ENCODE results near the gene PAX5. TPM values are rescaled to one million over a fixed set of nuclear protein-coding genes. Genes with fewer than 3 reads are reported as not detected.
A peak's percentile ranks its signal among the peaks of the same experiment; 100 is the strongest.

PAX5 gene
- total and polyA plus RNA-seq, 4 experiments from 2014 or later: 0.32 TPM; not detected in 3

- ChIA-PET POLR2A (ENCODE audit: partially characterized antibody) (no interaction called here), CTCF (ENCODE audit: partially characterized antibody) (interaction anchor here (0.5 to 1.0 kb wide), 2 partner anchors 11 to 652 kb away, joined by 3 read pairs; no protein-coding TSS in a partner anchor)
- H3K27ac ChIP-seq (ENCODE audit: low read depth, low read length): no peak overlapping the region
- intact Hi-C loops (cut with micrococcal nuclease): no loop called here
- Mint-ChIP-seq H3K27me3 (peaks cover 5 to 8% of the 10 kb centered on the region in 2 donors), H3K4me3 (no peak overlapping the region), H3K36me3 (no peaks in the 10 kb centered on the region), H3K4me1 (no peaks in the 10 kb centered on the region), H3K9me3 (no peaks in the 10 kb centered on the region), H3K27ac (no peak overlapping the region)
- no peaks in the 10 kb centered on the region for H3K9me3 ChIP-seq (ENCODE audit: control insufficient read depth in 1 of 2, low read length in 2 of 2)
- H3K36me3 ChIP-seq (ENCODE audit: insufficient read depth, low read length): no peaks in the 10 kb centered on the region
- H3K4me1 ChIP-seq (ENCODE audit: insufficient read depth, low read length): no peaks in the 10 kb centered on the region
- no peak overlapping the region for H3K4me3 ChIP-seq (ENCODE audit: low read length in 2 of 2)
- no peak for DNase-seq
- H3K27me3 ChIP-seq (ENCODE audit: insufficient read depth, low read length): no peaks in the 10 kb centered on the region
Observed at GRCh38 chr9:36940881-36941280, 93.2 kb downstream of the PAX5 start.

- POLR2A ChIA-PET (ENCODE audit: partially characterized antibody): no interaction called here
- H3K4me1 ChIP-seq (ENCODE audit: insufficient read depth, low read length): no peaks in the 10 kb centered on the region
- H3K4me1 Mint-ChIP-seq: no peaks in the 10 kb centered on the region
Observed at GRCh38 chr9:36940500-36940853, 93.6 kb downstream of the PAX5 start.

GRCh38 chr9:36939655-36940499, 94.2 kb downstream of the PAX5 start:
- ChIA-PET CTCF (ENCODE audit: partially characterized antibody) (no interaction called here), POLR2A (ENCODE audit: partially characterized antibody) (no interaction called here)
- H3K4me3 ChIP-seq (ENCODE audit: low read length in 2 of 2): no peak overlapping the region
- H3K27ac ChIP-seq (ENCODE audit: low read depth, low read length): no peak overlapping the region
- H3K4me3 Mint-ChIP-seq: no peak overlapping the region
- peaks cover 8 to 9% of the 10 kb centered on the region in 2 donors for H3K27me3 Mint-ChIP-seq
- no peaks in the 10 kb centered on the region for H3K27me3 ChIP-seq (ENCODE audit: insufficient read depth, low read length)
- intact Hi-C loops (cut with micrococcal nuclease): no loop called here
- H3K27ac Mint-ChIP-seq: peak overlapping the region in 1 of 7 donors; percentile 19
- DNase-seq: no peak
- H3K9me3 Mint-ChIP-seq: no peaks in the 10 kb centered on the region
- no peaks in the 10 kb centered on the region for H3K36me3 ChIP-seq (ENCODE audit: insufficient read depth, low read length)
- H3K36me3 Mint-ChIP-seq: no peaks in the 10 kb centered on the region
- no peaks in the 10 kb centered on the region for H3K4me1 Mint-ChIP-seq
- no peaks in the 10 kb centered on the region for H3K4me1 ChIP-seq (ENCODE audit: insufficient read depth, low read length)
- H3K9me3 ChIP-seq (ENCODE audit: control insufficient read depth in 1 of 2, low read length in 2 of 2): no peaks in the 10 kb centered on the region

More at GRCh38 chr9:36940500-36940853, 93.6 kb downstream of the PAX5 start:
- Mint-ChIP-seq H3K27ac (no peak overlapping the region), H3K27me3 (peaks cover 5 to 8% of the 10 kb centered on the region in 2 donors), H3K4me3 (no peak overlapping the region), H3K9me3 (no peaks in the 10 kb centered on the region), H3K36me3 (no peaks in the 10 kb centered on the region)
- Histone ChIP-seq H3K4me3 (ENCODE audit: low read length in 2 of 2) (no peak overlapping the region), H3K9me3 (ENCODE audit: control insufficient read depth in 1 of 2, low read length in 2 of 2) (no peaks in the 10 kb centered on the region), H3K36me3 (ENCODE audit: insufficient read depth, low read length) (no peaks in the 10 kb centered on the region), H3K27ac (ENCODE audit: low read depth, low read length) (no peak overlapping the region), H3K27me3 (ENCODE audit: insufficient read depth, low read length) (no peaks in the 10 kb centered on the region)
- CTCF ChIA-PET (ENCODE audit: partially characterized antibody): interaction anchor here (1.0 kb wide), 1 partner anchor 10 kb away, joined by 3 read pairs; no protein-coding TSS in a partner anchor
- intact Hi-C loops (cut with micrococcal nuclease): no loop called here
- DNase-seq: no peak

GRCh38 chr9:36939214-36939613, 94.9 kb downstream of the PAX5 start:
- Histone ChIP-seq H3K4me3 (ENCODE audit: low read length in 2 of 2) (no peak overlapping the region), H3K4me1 (ENCODE audit: insufficient read depth, low read length) (no peaks in the 10 kb centered on the region), H3K27me3 (ENCODE audit: insufficient read depth, low read length) (no peaks in the 10 kb centered on the region), H3K27ac (ENCODE audit: low read depth, low read length) (no peak overlapping the region), H3K9me3 (ENCODE audit: control insufficient read depth in 1 of 2, low read length in 2 of 2) (no peaks in the 10 kb centered on the region), H3K36me3 (ENCODE audit: insufficient read depth, low read length) (no peaks in the 10 kb centered on the region)
- CTCF ChIA-PET (ENCODE audit: partially characterized antibody): no interaction called here
- intact Hi-C loops (cut with micrococcal nuclease): no loop called here
- no peak for DNase-seq
- Mint-ChIP-seq H3K4me1 (no peaks in the 10 kb centered on the region), H3K27me3 (peaks cover 8 to 9% of the 10 kb centered on the region in 2 donors), H3K9me3 (no peaks in the 10 kb centered on the region), H3K4me3 (no peak overlapping the region), H3K27ac (no peak overlapping the region), H3K36me3 (no peaks in the 10 kb centered on the region)
- POLR2A ChIA-PET (ENCODE audit: partially characterized antibody): no interaction called here

GRCh38 chr9:36938617-36939016, 95.5 kb downstream of the PAX5 start:
- no peaks in the 10 kb centered on the region for H3K9me3 Mint-ChIP-seq
- ChIA-PET CTCF (ENCODE audit: partially characterized antibody) (no interaction called here), POLR2A (ENCODE audit: partially characterized antibody) (no interaction called here)
- H3K27ac Mint-ChIP-seq: no peak overlapping the region
- DNase-seq: no peak
- Histone ChIP-seq H3K4me1 (ENCODE audit: insufficient read depth, low read length) (no peaks in the 10 kb centered on the region), H3K36me3 (ENCODE audit: insufficient read depth, low read length) (no peaks in the 10 kb centered on the region), H3K9me3 (ENCODE audit: control insufficient read depth in 1 of 2, low read length in 2 of 2) (no peaks in the 10 kb centered on the region), H3K27ac (ENCODE audit: low read depth, low read length) (no peak overlapping the region), H3K4me3 (ENCODE audit: low read length in 2 of 2) (no peak overlapping the region), H3K27me3 (ENCODE audit: insufficient read depth, low read length) (no peaks in the 10 kb centered on the region)
- H3K4me3 Mint-ChIP-seq: no peak overlapping the region
- intact Hi-C loops (cut with micrococcal nuclease): no loop called here
- H3K4me1 Mint-ChIP-seq: no peaks in the 10 kb centered on the region
- H3K36me3 Mint-ChIP-seq: no peaks in the 10 kb centered on the region
- H3K27me3 Mint-ChIP-seq: peaks cover 8 to 9% of the 10 kb centered on the region in 2 donors

- no peaks in the 10 kb centered on the region for H3K36me3 Mint-ChIP-seq
- H3K27me3 ChIP-seq (ENCODE audit: insufficient read depth, low read length): no peaks in the 10 kb centered on the region
- ChIA-PET CTCF (ENCODE audit: partially characterized antibody) (no interaction called here), POLR2A (ENCODE audit: partially characterized antibody) (no interaction called here)
- no peaks in the 10 kb centered on the region for H3K9me3 ChIP-seq (ENCODE audit: control insufficient read depth in 1 of 2, low read length in 2 of 2)
- no peaks in the 10 kb centered on the region for H3K36me3 ChIP-seq (ENCODE audit: insufficient read depth, low read length)
- no peak for DNase-seq
- H3K27ac ChIP-seq (ENCODE audit: low read depth, low read length): no peak overlapping the region
- no peaks in the 10 kb centered on the region for H3K4me1 ChIP-seq (ENCODE audit: insufficient read depth, low read length)
- H3K9me3 Mint-ChIP-seq: peaks cover 0 to 3% (median 0%) of the 10 kb centered on the region in 8 donors
- no peaks in the 10 kb centered on the region for H3K4me1 Mint-ChIP-seq
- H3K4me3 Mint-ChIP-seq: no peak overlapping the region
- H3K4me3 ChIP-seq (ENCODE audit: low read length in 2 of 2): no peak overlapping the region
- H3K27ac Mint-ChIP-seq: no peak overlapping the region
- intact Hi-C loops (cut with micrococcal nuclease): no loop called here
- peaks cover 8 to 9% of the 10 kb centered on the region in 2 donors for H3K27me3 Mint-ChIP-seq
Observed at GRCh38 chr9:36937951-36938350, 96.1 kb downstream of the PAX5 start.

- Histone ChIP-seq H3K4me3 (ENCODE audit: low read length in 2 of 2) (no peak overlapping the region), H3K27me3 (ENCODE audit: insufficient read depth, low read length) (no peaks in the 10 kb centered on the region), H3K4me1 (ENCODE audit: insufficient read depth, low read length) (no peaks in the 10 kb centered on the region), H3K9me3 (ENCODE audit: control insufficient read depth in 1 of 2, low read length in 2 of 2) (no peaks in the 10 kb centered on the region), H3K27ac (ENCODE audit: low read depth, low read length) (no peak overlapping the region), H3K36me3 (ENCODE audit: insufficient read depth, low read length) (no peaks in the 10 kb centered on the region)
- H3K9me3 Mint-ChIP-seq: peaks cover 0 to 3% (median under 1%) of the 10 kb centered on the region in 8 donors
- H3K4me3 Mint-ChIP-seq: no peak overlapping the region
- H3K27ac Mint-ChIP-seq: no peak overlapping the region
- intact Hi-C loops (cut with micrococcal nuclease): no loop called here
- POLR2A ChIA-PET (ENCODE audit: partially characterized antibody): no interaction called here
- no peaks in the 10 kb centered on the region for H3K4me1 Mint-ChIP-seq
- H3K36me3 Mint-ChIP-seq: no peaks in the 10 kb centered on the region
- peaks cover 8 to 9% of the 10 kb centered on the region in 2 donors for H3K27me3 Mint-ChIP-seq
- DNase-seq: no peak
- CTCF ChIA-PET (ENCODE audit: partially characterized antibody): no interaction called here
Observed at GRCh38 chr9:36937346-36937745, 96.7 kb downstream of the PAX5 start.
